H9 (cell line): ENCODE data around the gene ITGA1. TPM values are rescaled to one million over a fixed set of nuclear protein-coding genes. Genes with fewer than 3 reads are reported as not detected.

ENCODE experiments used
- DNase-seq: peaks from one replicate; pipeline ENCODE4 v3.0.0-alpha.2; 2017
- H2AFZ ChIP-seq: one replicate; pipeline ENCODE4 v1.6.1; 2013; ENCODE audit warnings: mild to moderate bottlenecking, low read length, control low read depth, moderate library complexity
- H2AK5ac ChIP-seq: 2 replicates; pipeline ENCODE4 v1.6.1; 2013; ENCODE audit warnings: low read length, control low read depth, mixed read lengths; ENCODE audit not compliant: insufficient read length
- H2BK120ac ChIP-seq: one replicate; pipeline ENCODE4 v1.6.1; 2013; ENCODE audit warnings: low read depth, mild to moderate bottlenecking, low read length, control low read depth, inconsistent platforms; ENCODE audit not compliant: poor library complexity, severe bottlenecking
- H2BK12ac ChIP-seq: 2 replicates; pipeline ENCODE4 v1.6.1; 2013; ENCODE audit warnings: low read length, control low read depth, mixed read lengths, low read depth; ENCODE audit not compliant: insufficient read length
- H2BK15ac ChIP-seq: 2 replicates; pipeline ENCODE4 v1.6.1; 2013; ENCODE audit warnings: low read depth, low read length, control low read depth
- H2BK20ac ChIP-seq: one replicate; pipeline ENCODE4 v1.6.1; 2013; ENCODE audit warnings: low read depth, mild to moderate bottlenecking, low read length, control low read depth, inconsistent platforms; ENCODE audit not compliant: poor library complexity, severe bottlenecking
- H2BK5ac ChIP-seq: 2 replicates; pipeline ENCODE4 v1.6.1; 2013; ENCODE audit warnings: low read length, control low read depth, mixed read lengths; ENCODE audit not compliant: insufficient read length
- H3K14ac ChIP-seq: 2 replicates; pipeline ENCODE4 v1.6.1; 2013; ENCODE audit warnings: low read length, control low read depth; ENCODE audit not compliant: insufficient read depth
- H3K18ac ChIP-seq: 2 replicates; pipeline ENCODE4 v1.6.1; 2013; ENCODE audit warnings: low read depth, mild to moderate bottlenecking, mixed read lengths, low read length, control low read depth; ENCODE audit not compliant: insufficient read length
- H3K23ac ChIP-seq: 2 replicates; pipeline ENCODE4 v1.6.1; 2013; ENCODE audit warnings: low read length, control low read depth, mixed read lengths, low read depth; ENCODE audit not compliant: insufficient read length
- H3K23me2 ChIP-seq: 2 replicates; pipeline ENCODE4 v1.6.1; 2013; ENCODE audit warnings: low read depth, mild to moderate bottlenecking, mixed read lengths, low read length, control low read depth; ENCODE audit not compliant: insufficient read length, poor library complexity, severe bottlenecking
- H3K27ac ChIP-seq: 2 replicates; pipeline ENCODE4 v1.5.1; 2013; ENCODE audit warnings: low read length, control low read depth, mixed read lengths, low read depth; ENCODE audit not compliant: insufficient read length
- H3K27me3 ChIP-seq: 2 replicates; pipeline ENCODE4 v1.6.1; 2013; ENCODE audit warnings: low read length, control low read depth, inconsistent platforms; ENCODE audit not compliant: insufficient read depth
- H3K4ac ChIP-seq: 2 replicates; pipeline ENCODE4 v1.6.1; 2013; ENCODE audit warnings: low read depth, mild to moderate bottlenecking, control low read depth, inconsistent platforms, low read length, moderate library complexity
- H3K4me1 ChIP-seq: 2 replicates; pipeline ENCODE4 v1.6.1; 2013; ENCODE audit warnings: low read length, control low read depth, inconsistent platforms; ENCODE audit not compliant: insufficient read depth
- H3K4me2 ChIP-seq: 2 replicates; pipeline ENCODE4 v1.6.1; 2013; ENCODE audit warnings: low read length, control low read depth, mixed read lengths; ENCODE audit not compliant: insufficient read length, insufficient read depth
- H3K56ac ChIP-seq: 2 replicates; pipeline ENCODE4 v1.6.1; 2013; ENCODE audit warnings: low read depth, mild to moderate bottlenecking, mixed read lengths, low read length, control low read depth; ENCODE audit not compliant: insufficient read length
- H3K79me1 ChIP-seq: 2 replicates; pipeline ENCODE4 v1.6.1; 2013; ENCODE audit warnings: low read depth, mild to moderate bottlenecking, moderate library complexity, low read length, control low read depth, inconsistent platforms; ENCODE audit not compliant: insufficient read depth, poor library complexity, severe bottlenecking
- H3K79me2 ChIP-seq: 2 replicates; pipeline ENCODE4 v1.6.1; 2013; ENCODE audit warnings: low read length, control low read depth, inconsistent platforms; ENCODE audit not compliant: insufficient read depth
- H3K9ac ChIP-seq: 2 replicates; pipeline ENCODE4 v1.6.1; 2013; ENCODE audit warnings: low read length, control low read depth, mixed read lengths; ENCODE audit not compliant: insufficient read length; ENCODE audit errors: extremely low read depth
- H3K9me3 ChIP-seq: one replicate; pipeline ENCODE4 v1.6.1; 2013; ENCODE audit warnings: low read depth, low read length, inconsistent platforms; ENCODE audit not compliant: control insufficient read depth
- H3T11ph ChIP-seq: one replicate; pipeline ENCODE4 v1.6.1; 2013; ENCODE audit warnings: mild to moderate bottlenecking, low read length, control low read depth, inconsistent platforms
- H4K20me1 ChIP-seq: one replicate; pipeline ENCODE4 v1.6.1; 2013; ENCODE audit not compliant: control insufficient read depth, insufficient read length, insufficient read depth
- H4K5ac ChIP-seq: 2 replicates; pipeline ENCODE4 v1.6.1; 2013; ENCODE audit warnings: low read depth, mild to moderate bottlenecking, mixed read lengths, low read length, control low read depth; ENCODE audit not compliant: insufficient read length
- H4K8ac ChIP-seq: replicated peaks from 2 replicates; pipeline ENCODE4 v1.6.1; 2013; ENCODE audit warnings: low read length, control low read depth, mixed read lengths, low read depth; ENCODE audit not compliant: insufficient read length
- H4K91ac ChIP-seq: 2 replicates; pipeline ENCODE4 v1.6.1; 2013; ENCODE audit warnings: low read depth, mild to moderate bottlenecking, moderate library complexity, mixed read lengths, low read length, control low read depth; ENCODE audit not compliant: insufficient read length
- H3K27ac Mint-ChIP-seq, 3 experiments: 2 replicates in 2 of 3; 3 replicates in 1 of 3; pipeline ENCODE4 v1.8.0; 2020 to 2021; ENCODE audit warnings: mixed read lengths in 3 of 3, mild to moderate bottlenecking in 1 of 3, moderate library complexity in 1 of 3
- H3K27me3 Mint-ChIP-seq: 2 replicates; pipeline ENCODE4 v1.8.0; 2021; ENCODE audit warnings: low read depth, mild to moderate bottlenecking, moderate library complexity, mixed read lengths
- H3K36me3 Mint-ChIP-seq, 3 experiments: 2 replicates in 2 of 3; 3 replicates in 1 of 3; pipeline ENCODE4 v1.8.0; 2020 to 2021; ENCODE audit warnings: low read depth in 3 of 3, mixed read lengths in 3 of 3; ENCODE audit not compliant: insufficient read depth in 1 of 3
- H3K4me1 Mint-ChIP-seq, 2 experiments: 2 replicates each; pipeline ENCODE4 v1.8.0; 2020; ENCODE audit warnings: mixed read lengths in 2 of 2
- H3K4me3 Mint-ChIP-seq, 2 experiments: 2 replicates in 1 of 2; 3 replicates in 1 of 2; pipeline ENCODE4 v1.8.0; 2020 to 2021; ENCODE audit warnings: mild to moderate bottlenecking in 2 of 2, mixed read lengths in 2 of 2, moderate library complexity in 1 of 2
- H3K9me3 Mint-ChIP-seq, 2 experiments: 2 replicates in 1 of 2; 3 replicates in 1 of 2; pipeline ENCODE4 v1.8.0; 2020; ENCODE audit warnings: mild to moderate bottlenecking in 2 of 2, mixed read lengths in 2 of 2, moderate library complexity in 1 of 2
- WGBS: extraction: QIAGEN DNeasy Blood & Tissue Kit; methylation state at CpG from one replicate; pipeline ENCODE4 v1.1.7; 2013; ENCODE audit warnings: missing lambda C conversion rate, low lambda C conversion rate, mixed read lengths; ENCODE audit not compliant: insufficient read length; ENCODE audit errors: extremely low coverage; 5-methylcytosine and 5-hydroxymethylcytosine counted together
- total RNA-seq: library from RNA; stranded (reverse); gene quantifications from 2 replicates; pipeline ENCODE4 v1.2.1, GENCODE V29; 2021
- TF ChIP-seq, protein P1 (sequence below): fragments of 200-600 bp; sonication (generic); conservative IDR thresholded peaks from 3 replicates; pipeline ENCODE4 v1.8.0; 2021; ENCODE audit warnings: antibody characterized with exemption, mild to moderate bottlenecking

ITGA1 gene
- total RNA-seq, 1 experiment from 2014 or later, result 3.9 TPM

DNA sequence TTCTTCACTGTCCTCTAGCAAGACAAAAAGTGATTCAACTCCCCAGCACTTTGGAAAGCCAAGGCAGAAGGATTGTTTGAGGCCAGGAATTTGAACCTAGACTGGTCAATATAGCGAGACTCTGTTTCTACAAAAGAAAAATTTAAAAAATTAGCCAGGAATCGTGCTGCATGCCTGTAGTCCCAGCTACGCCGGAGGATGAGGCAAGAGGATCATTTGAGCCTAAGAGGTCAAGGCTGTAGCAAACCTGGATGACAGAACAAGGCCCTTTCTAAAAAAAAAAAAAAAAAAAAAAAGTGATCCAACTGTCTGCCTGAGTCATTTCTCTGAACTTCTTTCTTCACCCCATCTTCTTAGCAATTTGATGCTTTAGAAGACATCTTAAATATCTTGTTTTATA lies 213.8 kb downstream of the ITGA1 start:
- DNase-seq, result no peak
- H3K27ac Mint-ChIP-seq, result no peak overlapping the region
- Histone ChIP-seq H3K4me2 (no peak overlapping the region), H2AK5ac (no peak overlapping the region), H3K9me3 (no peaks in the 10 kb centered on the region), H4K5ac (no peak overlapping the region), H3K14ac (no peak overlapping the region), H3K79me1 (no peaks in the 10 kb centered on the region), H3K27me3 (no peaks in the 10 kb centered on the region), H3K18ac (no peak overlapping the region), H2BK20ac (no peak overlapping the region), H3K23me2 (no peaks in the 10 kb centered on the region), H4K91ac (no peak overlapping the region), H3K27ac (no peak overlapping the region), H4K8ac (no peak overlapping the region), H2BK5ac (no peak overlapping the region), H2BK15ac (no peak overlapping the region), H4K20me1 (no peaks in the 10 kb centered on the region), H2BK120ac (no peak overlapping the region), H3K79me2 (no peaks in the 10 kb centered on the region; the same call in 1 of the 2 replicates), H2BK12ac (no peak overlapping the region), H3K4me1 (no peaks in the 10 kb centered on the region), H3K4ac (no peak overlapping the region), H2AFZ (no peak overlapping the region), H3K23ac (no peak overlapping the region), H3K56ac (no peak overlapping the region), H3T11ph (no peak overlapping the region), H3K9ac (no peak overlapping the region)
- H3K4me1 Mint-ChIP-seq, result no peaks in the 10 kb centered on the region
- no peaks in the 10 kb centered on the region for H3K27me3 Mint-ChIP-seq
- TF ChIP-seq, protein P1, sequence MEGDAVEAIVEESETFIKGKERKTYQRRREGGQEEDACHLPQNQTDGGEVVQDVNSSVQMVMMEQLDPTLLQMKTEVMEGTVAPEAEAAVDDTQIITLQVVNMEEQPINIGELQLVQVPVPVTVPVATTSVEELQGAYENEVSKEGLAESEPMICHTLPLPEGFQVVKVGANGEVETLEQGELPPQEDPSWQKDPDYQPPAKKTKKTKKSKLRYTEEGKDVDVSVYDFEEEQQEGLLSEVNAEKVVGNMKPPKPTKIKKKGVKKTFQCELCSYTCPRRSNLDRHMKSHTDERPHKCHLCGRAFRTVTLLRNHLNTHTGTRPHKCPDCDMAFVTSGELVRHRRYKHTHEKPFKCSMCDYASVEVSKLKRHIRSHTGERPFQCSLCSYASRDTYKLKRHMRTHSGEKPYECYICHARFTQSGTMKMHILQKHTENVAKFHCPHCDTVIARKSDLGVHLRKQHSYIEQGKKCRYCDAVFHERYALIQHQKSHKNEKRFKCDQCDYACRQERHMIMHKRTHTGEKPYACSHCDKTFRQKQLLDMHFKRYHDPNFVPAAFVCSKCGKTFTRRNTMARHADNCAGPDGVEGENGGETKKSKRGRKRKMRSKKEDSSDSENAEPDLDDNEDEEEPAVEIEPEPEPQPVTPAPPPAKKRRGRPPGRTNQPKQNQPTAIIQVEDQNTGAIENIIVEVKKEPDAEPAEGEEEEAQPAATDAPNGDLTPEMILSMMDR, result no peak
- H3K9me3 Mint-ChIP-seq, result no peaks in the 10 kb centered on the region
- H3K4me3 Mint-ChIP-seq, result no peak overlapping the region
- no CpG with 5 or more reads among the region's 4 CpGs for WGBS
- no peaks in the 10 kb centered on the region; a peak in 1 of 7 replicates for H3K36me3 Mint-ChIP-seq
